ENCODE data around the gene SPATA9.
"Not testable (repeated sequence)": the region's sequence is repeated elsewhere in the genome, so short reads cannot be mapped to it uniquely, and the experiment has no call there.

Gene SPATA9

DNA sequence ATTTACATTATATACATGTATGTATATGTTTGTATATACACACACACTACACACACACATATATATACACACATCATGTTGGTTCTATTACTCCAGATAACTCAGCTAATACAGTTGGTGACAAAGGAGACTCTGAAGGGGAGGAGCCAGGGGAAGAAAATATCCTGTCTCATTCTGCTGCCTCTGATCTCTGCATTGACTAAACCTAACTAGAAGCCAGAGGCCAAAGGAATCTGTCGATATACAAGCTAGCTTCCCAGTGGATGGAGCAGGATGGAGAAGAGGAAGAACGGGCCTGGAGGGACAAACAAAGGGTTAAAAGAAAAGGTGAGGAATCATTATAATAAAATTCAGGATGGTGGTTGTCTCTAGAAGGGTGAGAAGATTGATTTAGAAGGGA is 34.6 kb upstream of the SPATA9 start:
- no peak for DNase-seq

- no peak for DNase-seq
These were observed 33.1 kb upstream of the SPATA9 start for GRCh38 chr5:95715799-95716461.

DNA sequence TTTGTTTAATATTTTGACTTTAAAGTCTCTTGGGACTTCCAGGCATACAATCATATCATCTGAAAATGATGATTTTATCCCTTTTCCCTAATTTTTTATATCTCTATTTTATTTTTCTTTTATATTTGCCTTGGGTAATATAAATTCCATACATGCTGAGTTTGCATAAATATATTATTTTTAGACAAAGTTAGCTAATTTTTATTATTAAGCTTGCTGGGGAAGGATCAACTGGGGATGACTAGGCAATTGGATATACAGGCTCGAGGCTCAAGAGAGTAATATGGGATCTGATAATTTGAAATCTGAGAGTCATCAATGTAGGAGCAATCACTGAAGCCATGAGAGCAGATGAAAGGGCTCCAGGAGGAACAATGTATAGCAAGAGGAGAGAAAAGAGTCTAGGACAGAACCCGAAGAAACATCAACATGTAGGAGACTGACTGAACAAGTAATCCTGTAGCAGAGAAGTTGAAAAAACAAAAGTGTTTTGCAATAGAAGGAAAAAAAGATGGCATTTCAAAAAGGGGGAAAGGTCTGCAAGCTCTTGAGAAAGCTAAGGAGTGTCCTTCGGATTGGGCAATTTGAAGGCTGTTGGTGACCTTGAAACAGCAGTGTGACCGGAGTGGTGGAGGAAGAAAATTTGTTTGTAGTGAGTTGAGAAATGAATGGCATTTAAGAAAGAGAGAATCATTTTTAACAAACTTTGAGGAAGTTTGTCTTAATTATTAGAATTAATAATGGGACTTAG is 31.3 kb upstream of the SPATA9 start:
- DNase-seq: no peak

- not testable (repeated sequence) for DNase-seq
These were observed 30.5 kb upstream of the SPATA9 start for GRCh38 chr5:95713246-95713645.

GRCh38 chr5:95712347-95712958 is 29.7 kb upstream of the SPATA9 start:
- DNase-seq: no peak

DNA sequence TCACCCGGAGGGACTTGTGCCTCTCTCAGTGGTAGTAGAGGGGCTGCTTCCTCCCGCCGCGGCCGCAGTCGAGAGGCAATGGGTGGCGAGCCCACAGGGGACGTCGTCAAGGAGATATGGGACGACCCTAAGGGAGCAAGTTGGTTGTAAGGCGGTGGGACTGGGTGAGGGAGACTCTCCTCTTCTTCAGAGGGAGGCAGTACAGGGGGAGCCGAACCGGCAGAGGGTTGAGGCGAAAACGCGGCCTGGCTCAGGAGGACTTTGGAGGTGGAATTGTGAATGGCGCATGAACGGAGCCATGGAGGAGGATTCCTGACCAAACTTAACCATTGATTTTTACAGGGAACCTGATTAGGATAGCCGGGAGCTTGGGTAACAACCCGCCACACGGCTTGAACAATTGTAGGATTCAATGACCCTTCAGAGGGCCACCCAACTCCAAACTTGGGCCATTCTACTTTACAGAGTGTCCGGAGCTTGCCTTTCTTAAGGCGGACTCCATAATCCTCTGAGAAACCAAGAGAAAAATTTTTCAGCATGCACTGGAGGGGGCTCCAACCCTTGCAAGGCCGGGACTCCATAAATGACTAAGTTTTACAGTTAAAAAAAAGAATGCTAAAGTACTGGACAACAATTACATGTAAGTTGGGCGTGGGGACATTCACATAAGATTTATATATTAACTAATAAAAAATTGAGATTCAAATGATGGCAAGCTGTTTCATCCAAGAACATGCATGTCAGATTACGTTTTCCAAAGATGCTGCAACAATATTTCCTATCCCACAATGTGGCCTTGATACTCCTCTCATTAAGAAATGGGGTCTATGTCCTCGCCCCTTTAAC is 28.9 kb upstream of the SPATA9 start:
- DNase-seq: no peak

DNA sequence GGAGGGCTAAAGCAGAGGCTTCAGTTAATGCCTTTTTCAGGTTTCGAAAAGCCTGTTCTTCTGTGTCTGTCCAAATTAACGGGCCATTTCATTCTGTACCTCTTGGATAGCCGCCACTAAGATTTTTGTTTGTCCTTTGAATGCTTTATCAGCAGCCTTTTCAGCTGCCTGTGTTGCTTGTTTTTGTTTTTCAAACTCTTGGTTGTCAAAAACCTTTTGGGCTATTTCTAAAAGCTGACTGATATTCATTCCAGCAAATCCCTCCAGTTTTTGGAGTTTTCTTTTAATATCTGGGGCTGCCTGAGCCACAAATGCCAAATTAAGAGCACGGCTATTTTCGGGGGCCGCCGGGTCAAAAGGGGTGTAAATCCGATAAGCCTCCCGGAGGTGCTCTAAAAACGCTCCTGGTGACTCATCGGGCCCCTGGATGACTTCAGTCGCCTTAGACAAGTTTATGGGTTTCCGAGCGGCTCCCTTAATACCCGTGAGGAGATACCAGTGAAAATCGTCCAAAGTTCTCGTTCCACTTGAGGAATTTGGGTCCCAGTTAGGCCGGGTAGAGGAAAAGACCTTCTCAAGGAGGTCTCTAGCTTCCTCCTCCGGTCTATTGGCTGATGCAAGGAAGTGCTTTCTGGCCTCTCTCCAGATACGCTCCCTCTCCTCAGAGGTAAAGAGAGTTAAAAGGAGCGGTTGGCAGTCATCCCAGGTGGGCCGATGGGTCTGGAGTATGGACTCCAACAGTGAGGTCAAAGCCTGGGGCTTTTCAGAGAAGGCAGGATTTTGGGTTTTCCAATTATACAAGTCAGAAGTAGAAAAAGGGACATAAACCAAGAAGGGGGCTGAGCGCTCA is 28.1 kb upstream of the SPATA9 start:
- DNase-seq: not testable (repeated sequence)

DNA sequence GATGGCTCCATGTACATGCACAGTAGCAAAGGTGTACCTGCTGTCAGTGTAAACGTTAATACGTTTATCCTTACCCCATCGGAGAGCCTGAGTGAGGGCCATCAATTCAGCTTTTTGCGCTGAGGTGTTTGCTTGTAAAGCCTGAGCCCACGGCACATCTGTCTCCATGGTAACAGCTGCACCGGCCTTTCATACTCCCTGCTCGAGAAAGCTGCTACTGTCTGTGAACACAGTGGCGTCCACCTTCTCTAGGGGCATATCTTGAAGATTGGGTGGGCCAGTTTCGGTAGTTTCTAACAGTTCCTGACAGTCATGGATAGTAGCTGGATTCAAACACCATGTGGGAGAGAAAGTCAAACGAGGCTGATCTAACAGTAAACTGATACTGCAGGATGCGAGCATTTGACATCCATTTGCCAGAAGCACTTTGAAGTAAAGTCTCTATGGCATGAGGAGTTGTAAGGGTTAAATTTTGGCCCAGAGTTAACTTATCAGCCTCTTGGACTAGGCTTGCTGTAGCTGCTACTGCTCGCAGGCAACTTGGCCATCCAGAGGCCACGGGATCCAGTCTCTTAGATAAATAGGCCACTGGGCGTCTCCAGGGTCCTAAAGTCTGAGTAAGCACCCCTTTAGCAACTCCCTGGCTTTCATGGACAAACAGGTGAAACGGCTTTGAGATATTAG is 27.3 kb upstream of the SPATA9 start:
- DNase-seq: peak in 2 of 14 donors; percentile 5 to 12

DNA sequence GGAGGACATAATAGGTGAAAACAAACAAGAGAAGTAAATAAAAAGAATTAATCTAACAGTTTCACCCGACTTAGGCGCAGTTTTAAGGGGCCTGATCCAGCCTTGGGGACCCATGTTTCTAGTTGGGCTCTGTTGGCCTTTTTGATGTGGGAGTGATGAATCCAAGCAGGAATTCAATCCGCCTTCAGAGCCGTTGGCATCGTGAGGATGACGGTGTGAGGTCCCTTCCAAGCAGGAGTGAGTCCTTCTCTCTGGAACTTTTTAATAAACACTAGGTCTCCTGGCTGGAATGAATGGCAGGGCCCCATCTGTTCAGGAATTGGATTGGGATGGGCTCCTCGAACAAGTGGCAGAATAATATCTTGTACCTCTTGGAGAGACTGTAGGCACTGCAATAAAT is 26.1 kb upstream of the SPATA9 start:
- DNase-seq: no peak

GRCh38 chr5:95707534-95708188 is 24.9 kb upstream of the SPATA9 start:
- not testable (repeated sequence) for DNase-seq

- DNase-seq: no peak
These were observed 24.3 kb upstream of the SPATA9 start for GRCh38 chr5:95707055-95707454.

GRCh38 chr5:95706196-95706595 is 23.4 kb upstream of the SPATA9 start:
- not testable (repeated sequence) for DNase-seq

GRCh38 chr5:95704150-95704549 is 21.4 kb upstream of the SPATA9 start:
- no peak for DNase-seq

DNA sequence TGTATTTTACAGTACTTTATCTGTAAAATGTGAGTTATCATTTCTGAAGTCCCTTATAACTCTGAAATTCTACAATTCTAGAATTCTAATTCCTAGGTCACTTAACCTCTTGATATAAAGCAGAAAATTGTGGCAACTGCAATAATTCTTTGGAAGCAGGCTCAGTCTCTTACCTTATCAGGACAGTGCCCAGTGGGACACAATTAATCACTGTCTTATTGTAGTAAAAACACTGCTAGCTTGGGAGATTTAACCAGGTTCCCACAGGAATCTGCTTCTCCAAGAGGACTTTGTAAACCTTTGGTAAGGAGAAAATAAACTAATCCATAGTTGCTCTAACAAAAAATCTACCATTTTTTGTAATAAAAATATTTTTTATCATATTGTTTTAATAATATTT is 18.3 kb upstream of the SPATA9 start:
- DNase-seq: no peak

DNA sequence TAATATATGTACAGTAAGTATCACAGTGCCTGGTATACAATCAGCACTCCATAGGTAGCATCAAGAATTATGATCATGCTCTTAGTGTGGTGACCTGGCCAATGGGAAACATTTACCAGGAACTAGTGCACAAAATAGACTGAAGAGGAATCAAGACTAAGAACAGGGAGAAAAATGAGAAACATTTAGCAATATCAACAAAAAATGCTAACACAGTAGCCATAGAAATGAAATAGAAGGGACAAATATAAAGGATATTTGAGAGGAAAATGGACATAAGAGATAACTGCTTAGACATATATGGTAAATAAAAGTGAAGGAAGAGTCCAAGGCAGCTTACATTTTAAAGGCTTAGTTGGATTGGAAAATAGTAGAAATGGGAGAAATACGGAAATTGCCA is 16.5 kb upstream of the SPATA9 start:
- DNase-seq: no peak

GRCh38 chr5:95697781-95698681 is 15.2 kb upstream of the SPATA9 start:
- no peak for DNase-seq

DNA sequence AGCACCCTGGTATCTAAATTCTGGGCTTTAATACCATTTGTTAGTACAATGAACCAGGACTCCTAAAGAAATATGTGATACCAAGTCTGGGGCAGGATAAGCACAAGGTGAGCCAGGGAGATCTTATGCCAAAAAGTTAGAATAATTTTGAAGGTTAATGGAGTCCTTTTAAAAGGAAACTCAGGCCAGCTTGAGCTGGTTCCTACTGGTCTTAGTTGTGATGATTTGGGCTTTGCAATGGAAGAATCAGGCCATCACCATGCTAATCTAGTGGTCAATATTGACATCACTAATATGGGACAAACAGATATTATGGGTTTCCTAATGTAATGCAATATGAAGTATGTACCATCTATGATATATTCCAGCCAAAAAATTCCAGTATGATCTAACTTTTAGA is 7.5 kb upstream of the SPATA9 start:
- DNase-seq: no peak

GRCh38 chr5:95689680-95690079 is 6.9 kb upstream of the SPATA9 start:
- DNase-seq: no peak

DNA sequence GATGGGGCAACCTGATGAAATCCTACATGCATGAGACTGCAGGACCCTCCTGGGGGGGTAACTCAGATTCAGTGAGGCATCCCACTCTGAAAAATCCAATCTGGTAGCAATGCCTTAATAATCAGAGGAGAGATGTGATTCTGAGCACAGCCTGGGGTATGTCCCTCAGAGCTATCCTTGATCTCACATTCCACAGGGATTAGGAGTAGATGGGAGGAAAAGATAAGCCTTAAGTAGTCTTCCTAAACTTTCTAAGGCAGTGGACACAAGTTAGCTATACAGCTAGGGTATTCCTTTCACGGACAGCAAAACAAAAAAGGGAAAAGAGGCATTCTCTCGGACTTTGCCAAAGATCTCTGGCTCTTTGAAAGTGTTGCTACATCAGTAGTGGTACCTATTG is 3.9 kb upstream of the SPATA9 start:
- DNase-seq: no peak

DNA sequence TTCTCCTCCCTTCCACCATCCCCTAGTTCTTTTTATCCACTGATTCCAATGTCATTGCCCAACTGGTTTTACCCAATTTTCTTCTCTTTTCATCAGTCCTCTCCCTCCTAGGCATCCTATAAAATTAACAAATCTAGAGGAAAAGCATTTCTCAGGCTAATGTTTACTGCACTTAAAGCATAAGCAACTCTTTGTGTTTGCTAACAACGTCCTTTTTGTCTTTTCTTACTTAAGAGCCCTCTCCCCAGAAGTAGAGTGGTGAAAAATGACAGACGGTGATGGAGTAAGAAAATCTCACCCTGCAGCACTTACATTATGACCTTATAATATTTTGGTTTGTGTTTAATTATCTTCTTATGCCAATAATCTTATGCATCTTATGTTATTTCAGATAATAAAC is 1.6 kb upstream of the SPATA9 start:
- DNase-seq: no peak
